Measurements from ENCODE around the gene ATM. TPM values are rescaled to one million over a fixed set of nuclear protein-coding genes. Genes with fewer than 3 reads are reported as not detected.

The ATM gene
- total RNA-seq, 1 donor from 2014 or later, result 91.3 TPM

DNA sequence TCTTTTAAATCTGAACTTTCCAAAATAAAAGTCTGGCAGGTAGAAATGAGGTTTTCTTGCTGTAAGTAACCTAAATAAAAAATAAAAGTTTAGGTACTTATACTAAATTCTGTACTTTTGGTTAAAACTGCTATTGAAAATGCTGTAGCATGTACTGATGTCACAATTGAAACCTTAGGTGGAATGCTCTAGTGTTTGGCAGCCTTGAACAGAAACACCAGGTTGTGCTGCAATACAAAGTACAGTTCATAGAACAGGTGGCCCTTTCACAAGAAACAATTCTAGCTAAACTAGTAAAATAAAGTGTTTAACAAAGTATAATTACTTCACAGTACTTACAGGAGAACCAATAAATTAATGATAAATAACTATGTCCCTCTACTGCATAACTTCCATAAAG is 25.5 kb upstream of the ATM start:
- Histone ChIP-seq H3K27ac (no peak overlapping the region), H3K4me3 (no peak overlapping the region), H3K36me3 (peaks cover 47% of the 10 kb centered on the region), H3K4me1 (peaks cover 18% of the 10 kb centered on the region), H3K27me3 (ENCODE audit: low read depth) (no peaks in the 10 kb centered on the region), H3K9me3 (no peaks in the 10 kb centered on the region)
- DNase-seq (no peak), ATAC-seq (no peak)
- TF ChIP-seq, protein P1, sequence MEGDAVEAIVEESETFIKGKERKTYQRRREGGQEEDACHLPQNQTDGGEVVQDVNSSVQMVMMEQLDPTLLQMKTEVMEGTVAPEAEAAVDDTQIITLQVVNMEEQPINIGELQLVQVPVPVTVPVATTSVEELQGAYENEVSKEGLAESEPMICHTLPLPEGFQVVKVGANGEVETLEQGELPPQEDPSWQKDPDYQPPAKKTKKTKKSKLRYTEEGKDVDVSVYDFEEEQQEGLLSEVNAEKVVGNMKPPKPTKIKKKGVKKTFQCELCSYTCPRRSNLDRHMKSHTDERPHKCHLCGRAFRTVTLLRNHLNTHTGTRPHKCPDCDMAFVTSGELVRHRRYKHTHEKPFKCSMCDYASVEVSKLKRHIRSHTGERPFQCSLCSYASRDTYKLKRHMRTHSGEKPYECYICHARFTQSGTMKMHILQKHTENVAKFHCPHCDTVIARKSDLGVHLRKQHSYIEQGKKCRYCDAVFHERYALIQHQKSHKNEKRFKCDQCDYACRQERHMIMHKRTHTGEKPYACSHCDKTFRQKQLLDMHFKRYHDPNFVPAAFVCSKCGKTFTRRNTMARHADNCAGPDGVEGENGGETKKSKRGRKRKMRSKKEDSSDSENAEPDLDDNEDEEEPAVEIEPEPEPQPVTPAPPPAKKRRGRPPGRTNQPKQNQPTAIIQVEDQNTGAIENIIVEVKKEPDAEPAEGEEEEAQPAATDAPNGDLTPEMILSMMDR (IDR thresholded peaks at IDR 0.05), result no peak
- intact Hi-C loops (cut with DNase I), result no loop called here

DNA sequence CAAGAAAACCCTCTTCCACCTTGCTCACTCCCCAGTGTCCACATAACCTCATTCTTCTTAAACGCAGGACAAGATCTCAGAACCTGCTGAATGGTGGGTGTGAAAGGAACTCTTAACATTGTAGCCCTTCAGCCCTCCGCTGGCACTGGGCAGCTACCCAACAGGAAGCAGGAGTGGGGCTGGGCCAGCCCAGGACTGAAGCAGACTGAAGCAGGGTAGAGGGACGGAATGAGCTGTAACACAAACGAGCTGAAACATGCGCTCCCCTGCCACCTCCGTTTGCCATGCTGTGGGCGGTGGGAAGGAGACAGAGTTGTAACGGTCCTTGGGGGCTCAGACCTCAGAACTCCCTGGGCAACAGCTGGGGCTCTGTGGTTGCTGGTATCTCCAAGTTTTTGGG is 24.0 kb upstream of the ATM start:
- peak; percentile 70 for DNase-seq
- peaks cover 18% of the 10 kb centered on the region for H3K4me1 ChIP-seq

DNA sequence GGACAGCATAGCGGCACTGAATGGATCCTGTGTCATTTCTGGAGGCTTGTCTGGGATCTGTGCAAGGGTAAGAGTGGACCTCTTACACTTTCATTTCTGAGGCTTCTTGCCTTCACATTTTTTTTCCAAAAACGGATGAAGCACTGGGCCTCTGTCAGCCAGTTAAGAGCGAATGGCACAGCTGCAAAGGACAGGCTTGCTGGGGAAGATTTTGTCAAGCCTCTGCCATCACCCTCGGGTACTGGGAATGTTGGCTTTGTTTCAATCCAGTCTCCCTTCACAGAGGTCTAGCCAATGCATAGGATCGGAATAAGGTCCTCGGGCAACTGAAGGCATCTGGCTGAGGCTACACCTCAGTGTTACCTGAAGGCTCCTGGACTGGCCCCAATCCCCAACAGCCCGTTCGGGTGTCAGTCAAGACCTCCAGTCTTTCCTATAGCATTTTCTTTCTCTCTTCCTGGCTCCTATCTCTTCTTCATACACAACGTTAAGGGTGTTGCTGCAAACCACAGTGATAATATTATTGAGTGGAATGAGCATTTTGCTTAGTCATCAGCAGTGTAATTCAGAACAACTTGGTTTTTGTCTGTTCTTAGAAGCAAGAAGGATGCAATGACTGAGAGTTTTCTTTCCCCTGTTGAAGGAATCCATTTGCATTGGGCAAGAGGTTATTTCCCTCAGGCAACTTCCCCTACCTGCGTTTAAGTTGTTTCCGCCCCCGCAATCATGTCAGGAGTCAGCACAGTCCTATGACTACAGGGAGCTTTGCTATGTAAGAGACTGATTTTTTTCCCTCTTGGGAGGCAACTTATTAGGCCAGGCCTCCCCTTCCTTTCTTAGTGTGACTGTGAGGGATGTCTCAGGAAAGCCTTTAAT is 23.2 kb upstream of the ATM start:
- no peak overlapping the region for H3K4me3 ChIP-seq
- no peaks in the 10 kb centered on the region for H3K27me3 ChIP-seq (ENCODE audit: low read depth)
- TF ChIP-seq, protein P1 (IDR thresholded peaks at IDR 0.05), result no peak
- H3K27ac ChIP-seq, result no peak overlapping the region
- H3K4me1 ChIP-seq, result peaks cover 18% of the 10 kb centered on the region
- DNase-seq, result peak; percentile 69
- no peaks in the 10 kb centered on the region for H3K9me3 ChIP-seq
- intact Hi-C loops (cut with DNase I), result no loop called here
- peak; percentile 61 to 67 for ATAC-seq
- H3K36me3 ChIP-seq, result peaks cover 27% of the 10 kb centered on the region

More for the DNA sequence above, 24.0 kb upstream of the ATM start:
- Histone ChIP-seq H3K4me3 (no peak overlapping the region), H3K27me3 (ENCODE audit: low read depth) (no peaks in the 10 kb centered on the region), H3K9me3 (no peaks in the 10 kb centered on the region), H3K36me3 (peaks cover 33% of the 10 kb centered on the region), H3K27ac (no peak overlapping the region)
- TF ChIP-seq, protein P1 (IDR thresholded peaks at IDR 0.05), result no peak
- intact Hi-C loops (cut with DNase I), result no loop called here
- ATAC-seq, result peak; percentile 88 to 89

DNA sequence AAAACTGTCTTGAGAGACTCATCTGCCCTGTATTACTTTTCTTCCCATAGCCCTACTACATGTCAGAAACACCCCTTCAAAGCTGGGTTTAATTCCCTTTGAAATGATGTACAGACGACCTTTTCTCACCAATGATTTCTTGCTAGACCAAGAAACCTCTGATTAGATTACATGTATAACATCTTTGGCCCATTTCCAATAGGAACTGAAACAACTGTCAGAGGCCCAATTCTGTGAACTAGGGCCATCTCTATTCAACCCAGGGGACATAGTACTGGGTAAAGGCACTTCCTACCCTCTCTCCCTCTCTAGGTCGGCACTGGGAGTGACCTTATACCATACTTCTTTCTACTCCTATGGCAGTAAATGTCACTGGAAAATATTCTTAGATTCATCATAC is 19.8 kb upstream of the ATM start:
- ATAC-seq, result no peak
- H3K4me1 ChIP-seq, result peaks cover 18% of the 10 kb centered on the region
- no peak for DNase-seq
- H3K36me3 ChIP-seq, result peaks cover 22% of the 10 kb centered on the region
- no peak overlapping the region for H3K4me3 ChIP-seq
- TF ChIP-seq, protein P1 (IDR thresholded peaks at IDR 0.05), result no peak
- intact Hi-C loops (cut with DNase I), result no loop called here
- H3K27me3 ChIP-seq (ENCODE audit: low read depth), result no peaks in the 10 kb centered on the region
- H3K27ac ChIP-seq, result no peak overlapping the region
- peaks cover 8% of the 10 kb centered on the region for H3K9me3 ChIP-seq

DNA sequence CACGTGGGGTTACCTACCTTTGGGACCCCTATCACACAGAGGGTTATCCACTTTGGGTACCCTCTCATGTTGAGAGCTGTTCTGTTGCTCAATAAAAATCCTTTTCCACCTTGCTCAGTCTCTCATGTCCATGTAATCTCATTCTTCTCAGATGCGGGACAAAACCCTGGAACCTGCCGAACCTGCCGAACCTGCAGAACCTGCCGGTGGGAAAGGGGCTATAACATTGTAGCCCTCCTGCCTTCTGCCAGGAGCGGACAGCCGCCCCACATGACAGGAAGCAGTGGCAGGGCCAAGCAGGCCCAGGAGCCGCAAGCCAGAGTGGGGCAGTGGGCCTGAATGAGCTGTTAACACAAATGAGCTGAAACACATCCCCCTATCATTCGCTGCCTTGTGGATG is 18.5 kb upstream of the ATM start:
- intact Hi-C loops (cut with DNase I), result no loop called here
- peaks cover 27% of the 10 kb centered on the region for H3K36me3 ChIP-seq

More for the DNA sequence above, 18.5 kb upstream of the ATM start:
- DNase-seq (no peak), ATAC-seq (no peak)
- H3K4me3 ChIP-seq, result no peak overlapping the region
- TF ChIP-seq, protein P1 (IDR thresholded peaks at IDR 0.05), result no peak
- H3K27ac ChIP-seq, result no peak overlapping the region
- peaks cover 8% of the 10 kb centered on the region for H3K9me3 ChIP-seq
- H3K27me3 ChIP-seq (ENCODE audit: low read depth), result no peaks in the 10 kb centered on the region
- H3K4me1 ChIP-seq, result peaks cover 9% of the 10 kb centered on the region
